GM21423 (cell line): ENCODE results near the gene KDM8.

Source experiments
- ATAC-seq: cut with Tn5 transposase; IDR thresholded peaks from one replicate; pipeline ENCODE4 v1.9.1; 2021; ENCODE audit warnings: mild to moderate bottlenecking, moderate library complexity; ENCODE audit not compliant: unreplicated experiment

KDM8 gene

DNA sequence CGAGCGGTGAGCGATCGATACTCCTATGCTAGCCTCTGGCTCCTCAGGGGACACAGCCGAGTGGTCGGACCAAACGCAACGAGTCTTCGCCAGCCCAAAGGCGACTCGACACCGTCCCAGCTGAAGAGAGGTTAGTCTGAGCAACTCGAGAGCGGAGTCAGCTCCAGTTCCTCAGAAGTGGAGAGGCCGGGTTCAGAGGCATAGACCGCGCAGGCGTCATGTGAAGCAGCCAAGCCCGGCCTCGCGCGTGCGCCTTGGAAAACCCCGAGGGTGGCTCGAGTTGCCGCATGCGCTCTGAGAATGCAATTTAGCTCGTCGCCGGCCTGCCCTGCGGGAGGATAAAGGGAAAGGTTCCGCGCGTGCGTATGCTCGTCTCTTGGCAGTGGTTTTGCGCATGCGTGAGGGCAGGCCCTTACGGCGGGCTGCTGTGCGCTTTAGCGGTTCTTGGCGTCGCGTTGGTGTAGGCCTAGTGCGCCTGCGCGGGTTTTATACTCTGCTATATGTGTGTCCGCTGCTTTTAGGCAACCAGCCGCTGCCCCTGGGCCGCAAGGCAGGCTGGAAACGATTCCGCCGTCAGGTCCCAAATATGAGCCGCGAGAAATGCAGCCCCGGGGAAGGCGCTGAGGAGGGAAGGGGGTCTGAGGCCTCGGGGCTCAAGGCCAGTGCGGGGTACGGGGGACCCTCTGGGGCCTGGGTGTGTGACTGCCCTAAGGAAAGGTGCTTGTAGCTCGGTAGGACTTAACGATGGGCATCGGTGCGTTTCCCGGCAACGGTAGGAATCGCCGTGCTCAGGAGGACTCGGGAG lies at the start of gene KDM8:
Gene KDM8 (plus strand): TSS at position 20 of the 805 bp plus-strand sequence. CDS start 6,598 bp downstream, outside the sequence.
- ATAC-seq: peak; percentile 77

DNA sequence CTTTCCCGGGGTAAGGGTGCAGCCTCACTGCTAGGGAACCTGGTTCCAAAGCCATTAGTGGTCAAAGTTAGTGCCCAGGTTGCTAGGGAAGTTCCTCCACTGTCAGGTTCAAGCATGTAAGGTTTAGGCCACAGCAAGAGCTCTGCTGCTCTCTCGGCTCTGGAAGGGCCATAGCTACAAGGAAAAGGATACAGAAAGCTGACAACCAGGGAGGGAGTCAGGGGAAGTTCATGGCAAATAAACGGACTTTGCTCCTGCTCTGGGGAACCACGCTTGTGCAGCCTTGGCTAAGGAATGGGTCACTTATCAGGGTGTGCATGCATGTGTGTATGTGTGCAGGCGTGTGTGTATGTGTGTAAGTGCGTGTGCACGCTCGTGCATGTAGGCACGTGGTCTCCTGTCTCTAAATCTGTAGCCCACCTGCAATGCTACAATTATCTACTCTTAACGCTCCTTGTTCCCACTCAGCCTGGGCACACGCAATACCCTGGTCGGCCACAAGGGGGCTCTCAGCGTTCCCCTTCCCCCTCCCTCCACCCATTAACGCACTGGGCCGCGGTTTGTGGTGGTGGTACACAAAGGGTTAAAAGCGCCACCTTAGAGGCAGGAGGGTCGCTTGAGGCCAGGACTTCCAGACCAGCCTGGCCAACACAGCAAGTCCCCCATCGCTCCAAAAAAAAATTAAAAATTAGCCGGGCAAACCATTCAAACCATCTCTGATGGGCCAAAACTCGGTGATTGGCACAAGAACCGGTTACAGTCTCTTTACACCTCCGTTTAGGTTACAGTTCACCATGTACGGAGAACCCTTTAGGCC lies 48.4 kb upstream of the KDM8 start:
- no peak for ATAC-seq

DNA sequence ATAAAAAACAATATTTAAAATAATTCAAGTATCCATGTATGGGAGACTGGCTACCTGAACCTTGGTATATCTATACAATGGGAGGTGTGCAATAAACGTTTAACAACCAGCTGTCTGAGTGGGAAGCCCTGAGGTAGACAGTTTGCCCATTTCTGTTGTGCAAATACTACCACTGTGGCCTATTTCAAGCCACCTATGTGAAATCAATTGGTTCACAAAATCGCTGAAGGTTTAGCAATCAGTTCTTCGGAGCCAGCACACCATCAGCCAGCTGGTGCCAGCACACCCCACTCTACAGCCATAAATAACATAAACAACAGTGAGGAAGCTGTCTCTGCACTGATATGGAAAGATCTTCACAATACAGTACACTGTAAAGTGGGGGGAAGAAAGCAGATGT lies 46.7 kb upstream of the KDM8 start:
- no peak for ATAC-seq

DNA sequence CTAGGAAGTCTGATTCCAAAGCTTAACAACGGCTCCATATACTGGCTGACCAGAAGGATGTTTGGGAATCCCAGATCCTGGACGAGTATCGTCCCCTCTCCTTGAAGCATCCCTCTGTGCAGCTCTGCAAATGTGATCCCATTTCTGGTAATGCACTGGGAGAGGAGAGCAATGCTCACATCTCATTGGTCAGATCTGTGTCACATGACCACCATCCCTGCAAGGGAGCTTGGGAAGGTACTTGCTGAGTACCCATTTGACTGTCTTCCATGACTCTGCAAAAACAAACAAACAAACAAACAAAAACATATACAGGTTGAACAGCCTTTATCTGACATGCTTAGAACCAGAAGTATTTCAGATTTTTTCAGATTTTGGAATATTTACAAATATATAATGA lies 41.9 kb upstream of the KDM8 start:
- ATAC-seq: no peak

DNA sequence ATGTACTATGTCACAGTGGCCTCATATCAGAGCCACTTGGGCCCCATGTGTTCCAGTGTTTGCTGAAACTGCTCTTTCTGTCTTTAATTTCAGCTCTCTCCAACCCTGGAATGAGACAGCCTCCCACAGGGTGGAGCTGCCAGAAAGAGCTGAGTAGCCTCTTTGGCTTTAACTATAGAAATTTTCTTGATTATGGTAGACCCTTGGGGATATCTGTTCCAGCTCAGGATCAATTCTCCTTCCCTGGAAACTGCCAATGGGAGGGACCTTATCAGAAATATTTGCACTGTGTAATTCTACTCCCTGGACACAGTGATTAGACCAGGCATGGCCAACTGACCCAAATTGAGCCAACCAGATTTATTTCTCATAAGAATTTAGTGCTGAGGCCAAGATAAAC lies 39.0 kb upstream of the KDM8 start:
- no peak for ATAC-seq

DNA sequence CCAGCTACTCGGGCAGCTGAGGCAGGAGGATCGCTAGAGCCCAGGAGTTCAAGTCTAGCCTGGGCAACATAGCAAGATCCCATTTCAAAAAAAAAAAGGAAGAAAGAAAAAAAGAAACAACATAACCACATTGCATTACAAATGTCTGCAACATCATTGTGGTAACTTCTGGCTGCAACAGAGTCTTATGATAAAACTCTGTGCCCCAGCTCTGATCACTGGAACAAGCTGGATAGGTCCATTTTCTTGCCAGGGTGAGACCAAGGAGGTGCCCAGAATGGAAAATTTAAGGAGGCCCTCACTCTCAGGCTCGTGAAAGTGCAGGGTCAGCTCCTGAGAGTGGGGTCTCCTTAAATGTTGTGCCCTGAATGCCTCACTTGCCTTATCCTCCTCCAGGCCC lies 37.8 kb upstream of the KDM8 start:
- no peak for ATAC-seq

DNA sequence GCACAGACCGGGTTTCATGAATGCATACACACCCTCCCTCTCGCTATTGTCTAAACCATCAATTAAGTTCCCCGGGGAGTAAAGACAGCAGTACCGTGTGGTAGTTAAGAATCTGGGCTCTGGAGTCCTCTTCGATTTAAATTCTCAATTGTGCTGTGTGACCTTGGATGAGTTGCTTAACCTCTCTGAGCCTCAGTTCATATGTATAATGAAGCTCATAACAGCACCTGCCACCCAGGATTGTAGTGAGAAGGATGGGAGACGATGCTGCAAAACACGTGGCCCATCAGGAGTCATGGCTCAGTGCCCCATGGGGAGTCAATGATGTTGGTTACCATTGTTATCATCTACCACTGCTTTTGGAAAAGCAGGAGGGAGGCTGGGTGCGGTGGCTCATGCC lies 34.5 kb upstream of the KDM8 start:
- ATAC-seq: no peak

DNA sequence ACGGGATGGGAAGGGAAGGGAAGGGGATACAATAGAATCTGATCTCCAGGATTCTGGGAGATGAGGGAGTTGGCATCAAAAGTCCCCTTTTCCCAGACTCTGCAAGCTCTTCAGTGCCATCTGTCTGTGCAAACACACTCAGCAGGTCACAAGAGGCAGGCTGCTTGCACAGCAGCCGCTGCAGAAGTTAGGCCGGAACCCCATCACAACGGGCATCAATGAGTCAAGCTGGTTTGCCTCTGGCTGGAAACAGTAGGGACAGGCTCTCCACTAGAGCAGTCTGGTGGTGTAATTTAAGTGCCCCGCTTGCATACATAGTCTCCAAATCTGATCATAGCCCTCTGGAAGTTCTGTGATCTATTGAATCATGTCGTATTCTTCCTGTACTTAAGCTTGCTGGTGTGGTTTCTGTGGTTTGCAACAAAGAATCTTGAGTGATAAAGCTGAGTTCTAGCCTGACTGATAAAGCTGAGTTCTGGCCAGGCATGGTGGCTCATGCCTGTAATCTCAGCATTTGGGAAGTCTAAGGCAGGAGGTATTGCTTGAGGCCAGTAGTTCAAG lies 33.7 kb upstream of the KDM8 start:
- ATAC-seq: no peak

DNA sequence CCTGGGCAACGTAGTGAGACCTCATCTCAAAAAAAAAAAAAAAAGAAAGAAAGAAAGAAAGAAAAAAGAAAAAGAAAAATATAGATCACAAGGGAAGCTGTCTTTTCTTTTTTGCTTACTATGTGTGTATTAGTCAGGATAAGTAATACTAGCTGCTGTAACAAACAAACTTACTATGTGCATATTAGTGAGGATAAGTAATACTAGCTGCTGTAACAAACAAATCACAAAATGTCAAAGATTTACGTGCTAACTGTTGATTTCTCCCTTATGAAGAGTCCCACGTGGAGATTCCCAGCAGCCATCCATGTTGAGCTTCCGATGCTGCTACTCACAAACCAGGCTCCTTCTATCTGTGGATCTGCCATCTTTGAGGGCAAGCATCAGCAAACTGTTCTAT lies 31.7 kb upstream of the KDM8 start:
- no peak for ATAC-seq

DNA sequence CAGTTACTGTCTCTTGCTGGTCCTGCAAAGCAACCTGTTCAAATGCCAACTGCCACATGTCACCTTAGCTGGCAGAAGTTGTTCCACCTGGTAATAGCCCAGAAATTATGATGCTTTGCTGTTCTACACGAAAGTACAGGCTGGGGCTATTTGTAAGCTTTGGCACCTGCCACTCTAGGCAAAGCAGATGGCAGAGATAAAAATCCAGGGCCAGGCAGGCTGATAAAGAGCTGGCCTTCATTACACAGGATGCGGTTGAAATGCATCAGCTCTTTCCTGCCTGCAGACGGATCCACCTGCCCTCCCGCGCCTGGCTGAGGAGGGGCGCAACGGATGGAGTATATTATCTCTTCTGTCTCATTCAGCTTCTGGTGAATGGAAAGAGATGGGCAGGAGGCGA lies 29.3 kb upstream of the KDM8 start:
- peak; percentile 50 for ATAC-seq

DNA sequence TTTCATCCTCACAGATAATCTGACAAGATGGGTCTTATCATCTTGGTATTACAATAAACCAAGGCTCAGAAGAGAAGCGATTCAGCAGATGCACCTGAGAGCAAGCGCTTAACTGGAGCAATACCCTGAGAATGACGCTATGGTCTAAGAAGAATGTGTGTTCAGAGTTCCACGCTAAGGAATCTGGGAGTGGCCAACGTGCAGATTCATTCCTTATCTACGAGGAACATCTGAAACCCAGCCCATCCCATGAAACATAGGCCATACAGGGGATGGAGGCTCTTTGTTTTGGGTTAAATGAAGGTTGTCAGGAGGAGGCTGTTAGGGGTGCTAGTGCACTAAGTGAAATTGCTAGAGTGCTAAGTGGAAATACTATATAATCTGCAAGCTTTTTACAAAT lies 28.5 kb upstream of the KDM8 start:
- ATAC-seq: no peak

DNA sequence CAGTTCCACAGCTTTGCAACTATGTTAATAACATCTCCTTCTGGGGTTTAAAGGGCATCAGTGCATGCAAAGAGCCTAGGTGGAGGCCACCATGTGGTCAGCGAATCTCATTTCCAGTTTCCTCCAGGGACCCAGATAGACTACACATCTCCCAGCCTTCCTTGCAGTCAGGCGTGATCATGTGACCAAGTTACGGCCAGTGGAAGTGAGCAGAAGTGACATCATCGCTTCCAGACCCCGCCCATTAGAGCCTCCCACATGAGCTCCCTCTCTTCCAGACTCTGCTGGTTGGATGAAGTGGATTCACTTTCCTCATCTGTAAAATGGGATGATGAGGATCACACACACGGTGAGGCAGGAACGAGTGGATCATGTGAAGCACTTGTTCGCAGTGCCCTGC lies 27.4 kb upstream of the KDM8 start:
- no peak for ATAC-seq

DNA sequence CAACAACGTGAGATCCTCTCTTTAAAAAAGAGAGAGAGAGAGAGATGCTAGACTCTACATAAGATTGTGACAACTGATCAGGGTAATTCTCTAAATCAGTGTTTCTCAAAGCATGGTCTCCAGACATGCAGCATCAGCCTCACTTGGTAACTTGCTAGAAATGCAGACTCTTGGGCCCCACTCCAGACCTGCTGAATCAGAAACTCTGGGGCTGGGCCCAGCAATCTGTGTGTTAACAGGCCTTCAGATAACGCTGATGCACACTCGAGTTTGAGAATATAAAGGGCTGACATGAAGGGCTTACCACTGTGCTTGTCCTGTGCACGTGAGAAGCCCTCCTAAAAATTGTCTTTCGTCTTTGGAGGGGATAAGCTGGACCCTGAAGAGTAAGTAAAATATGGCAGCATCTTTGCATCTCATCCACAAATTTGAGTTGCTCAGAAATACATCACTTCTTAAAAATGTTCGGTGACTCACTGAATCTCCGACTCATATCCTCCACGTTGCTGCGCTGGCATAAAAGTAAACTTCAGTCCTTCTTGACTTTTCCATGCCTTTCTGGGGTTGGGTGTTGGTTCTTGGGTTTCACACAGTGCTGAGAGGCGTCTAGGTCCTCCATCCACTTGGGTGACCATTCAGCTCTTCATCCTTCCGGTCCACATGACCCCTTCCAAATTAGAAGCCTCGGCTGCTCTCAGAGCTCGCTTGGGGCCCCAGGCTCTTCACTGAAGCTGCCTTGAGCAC lies 26.1 kb upstream of the KDM8 start:
- ATAC-seq: no peak

DNA sequence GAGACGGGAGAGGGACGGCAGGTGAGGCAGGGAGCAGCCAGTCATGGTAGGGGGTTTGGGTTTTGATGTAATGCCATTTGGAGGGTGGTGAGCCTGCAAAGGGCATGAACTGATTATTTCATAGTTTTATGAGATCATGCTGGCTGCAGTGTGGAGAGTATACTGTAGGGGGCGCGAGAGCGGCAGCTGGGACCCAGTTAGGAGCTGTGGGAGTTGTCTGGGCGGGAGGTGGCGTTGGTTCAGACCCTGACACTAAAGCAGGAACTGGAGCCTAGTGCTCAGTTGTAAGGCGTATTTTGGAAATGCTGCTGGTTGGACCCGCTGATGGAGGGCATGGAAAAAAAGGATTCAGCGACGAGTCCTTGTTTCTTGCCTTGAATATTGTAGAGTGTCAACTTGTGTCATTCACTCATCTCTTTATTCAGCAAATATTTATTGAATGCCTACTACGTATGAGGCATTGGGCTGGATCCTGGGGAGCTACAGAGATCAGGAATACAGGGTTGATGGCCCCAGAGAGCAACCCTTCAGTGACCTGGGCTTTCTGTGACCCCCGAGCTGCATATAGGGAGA lies 23.7 kb upstream of the KDM8 start:
- peak; percentile 81 for ATAC-seq

DNA sequence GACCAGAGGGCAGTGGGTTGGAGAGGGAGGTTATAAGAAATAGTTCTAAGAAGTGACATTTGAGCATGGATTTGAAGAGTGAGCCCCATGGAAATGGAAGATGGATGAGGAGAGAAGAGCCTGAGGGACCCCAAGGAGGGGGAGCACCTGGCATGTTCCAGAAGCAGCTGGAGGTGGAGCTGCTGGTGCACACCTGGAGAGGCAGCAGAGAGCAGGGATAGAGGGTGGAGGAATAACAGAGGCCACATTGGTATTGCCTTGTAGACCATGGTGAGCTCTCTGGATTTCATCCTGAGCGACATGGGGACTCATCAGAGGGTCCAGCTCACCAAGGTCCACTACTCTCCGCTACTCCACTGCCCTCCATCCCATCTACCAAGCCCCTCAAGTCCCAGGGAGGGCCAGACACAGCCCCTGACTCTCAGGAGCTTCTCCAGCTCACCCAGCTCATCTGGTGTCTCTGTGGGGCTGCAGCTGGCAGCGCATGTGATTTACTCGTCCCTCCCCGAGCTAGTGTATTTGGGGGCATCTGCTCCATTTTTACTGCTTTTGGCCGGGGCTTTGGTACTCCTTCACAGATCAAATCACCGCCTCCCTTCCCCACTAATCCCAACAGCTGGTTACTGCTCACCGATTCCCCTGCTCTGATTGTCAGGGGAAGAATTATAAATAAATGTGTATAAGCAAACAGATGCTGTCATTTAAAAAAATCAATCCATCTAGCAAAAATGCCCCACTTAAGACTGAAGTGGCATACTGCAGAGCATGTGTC lies 22.1 kb upstream of the KDM8 start:
- ATAC-seq: no peak

DNA sequence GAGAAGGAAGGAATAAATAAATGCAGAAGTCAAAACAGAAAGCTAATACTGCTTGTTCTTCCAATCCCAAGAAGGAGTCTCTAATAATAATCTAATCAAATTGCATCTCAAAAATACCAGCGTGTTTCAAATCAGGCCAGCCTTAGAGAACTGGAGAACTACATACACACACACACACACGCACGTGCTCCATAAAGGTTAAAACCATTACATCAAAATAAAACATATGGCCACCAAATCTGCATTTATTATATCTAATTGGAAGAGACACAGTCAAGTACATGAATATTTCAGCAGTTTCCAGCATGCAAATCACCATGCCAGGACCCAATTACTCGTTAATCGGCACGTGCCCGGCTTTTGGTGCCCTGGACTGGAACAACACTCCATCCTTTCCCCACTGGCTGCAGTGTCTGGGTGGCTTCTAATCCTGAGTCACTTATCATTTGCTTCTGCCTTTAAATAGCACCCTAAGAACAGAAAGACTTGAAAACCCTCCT lies 20.4 kb upstream of the KDM8 start:
- no peak for ATAC-seq

DNA sequence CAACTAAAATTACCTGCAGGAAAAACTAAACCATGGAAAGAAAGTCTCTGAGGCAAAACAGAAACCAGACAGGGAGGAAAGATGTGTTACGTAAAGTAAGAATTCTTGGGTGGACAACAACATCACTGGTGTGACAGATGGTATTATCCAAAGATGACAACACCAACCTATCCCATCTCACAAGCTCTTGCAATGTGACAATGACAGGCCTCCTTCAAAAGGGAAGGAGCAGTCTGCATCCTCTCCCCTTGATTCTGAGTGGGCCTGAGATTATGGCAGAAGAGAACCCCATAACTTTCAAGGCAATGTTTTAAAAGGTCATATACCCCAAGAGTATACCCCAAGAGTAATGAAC lies 17.6 kb upstream of the KDM8 start:
- ATAC-seq: no peak

DNA sequence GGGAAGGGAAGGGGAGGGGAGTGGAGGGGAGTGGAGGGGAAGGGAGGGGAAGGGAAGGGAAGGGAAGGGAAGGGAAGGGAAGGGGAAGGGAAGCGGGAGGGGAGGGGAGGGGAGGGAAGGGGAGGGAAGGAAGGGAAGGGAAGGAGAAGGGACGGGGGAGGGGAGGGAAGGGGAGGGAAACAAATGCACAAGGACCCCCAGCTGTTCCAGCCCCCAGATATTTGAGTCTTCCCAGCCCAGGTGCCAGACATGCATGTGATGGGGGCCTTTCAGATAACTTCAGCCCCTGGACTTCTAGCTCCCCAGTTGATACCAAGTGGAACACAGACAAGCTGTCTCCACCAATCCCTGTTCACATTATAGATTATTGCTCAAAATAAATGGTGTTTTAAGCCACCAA lies 14.7 kb upstream of the KDM8 start:
- no peak for ATAC-seq

DNA sequence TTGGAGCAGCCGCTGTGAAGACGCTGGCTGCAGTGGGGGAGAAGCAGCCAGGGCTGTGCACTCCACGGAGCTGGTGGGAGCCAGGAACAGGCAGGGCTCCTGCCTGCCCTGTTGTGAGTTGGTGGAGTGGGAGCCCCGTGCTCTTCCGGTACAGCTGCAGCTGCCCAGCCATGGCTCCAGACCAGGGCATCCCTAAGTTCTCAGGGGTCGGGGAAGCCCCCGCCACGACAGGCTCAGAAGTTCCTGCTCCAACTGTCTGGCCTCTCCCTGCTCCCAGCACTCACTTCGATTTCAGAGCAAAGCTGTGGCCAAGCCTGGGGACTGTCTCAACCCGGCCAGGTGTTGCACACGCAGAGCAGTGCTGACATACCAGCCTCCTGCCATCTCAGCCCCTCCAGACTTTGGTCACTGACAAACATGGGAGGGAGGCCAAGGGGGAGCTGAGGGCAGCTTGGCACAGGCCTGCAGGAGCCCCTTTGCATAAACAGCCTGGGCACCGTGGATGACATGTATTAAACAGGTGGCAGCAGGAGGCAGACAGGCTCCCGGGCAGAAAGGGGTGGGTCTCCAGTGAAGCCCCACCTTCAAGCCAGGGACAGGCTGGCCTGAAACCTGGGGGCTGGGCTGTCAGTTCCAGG lies 13.9 kb upstream of the KDM8 start:
- no peak for ATAC-seq
